A549 (cell line): ENCODE measurements around the gene NTRK3. TPM values are rescaled to one million over a fixed set of nuclear protein-coding genes. Genes with fewer than 3 reads are reported as not detected.

Experiments used
- ATAC-seq, 2 experiments: fragments of 200-7000 bp in 1 of 2; fragments of >200 bp in 1 of 2; cut with Nextera tagmentation in 1 of 2; cut with Tn5 transposase in 1 of 2; 3 replicates each; pipeline versions ENCODE4 v1.8.0 to v1.9.1; 2018 to 2020; ENCODE audit warnings: mild to moderate bottlenecking in 1 of 2, moderate library complexity in 1 of 2
- CTCF ChIA-PET: fragments of 300-600 bp; sonication (Branson Sonifier 250); formaldehyde crosslinking; extraction: SDS; loops from one replicate; lab custom pipeline; 2021; ENCODE audit warnings: antibody characterized with exemption, inconsistent platforms; lab: Yijun Ruan, JAX
- POLR2A ChIA-PET: fragments of 350-600 bp; formaldehyde crosslinking; extraction: SDS; loops from one replicate; lab custom pipeline; 2021; ENCODE audit warnings: antibody characterized with exemption, inconsistent platforms; lab: Yijun Ruan, JAX
- DNase-seq, 2 experiments: peaks; one replicate each; pipeline versions ENCODE4 v3.0.0 to v3.0.0-alpha.2; 2011 to 2016; ENCODE audit warnings: low read depth in 1 of 2, low spot score in 1 of 2
- FAIRE-seq: peaks from 2 replicates; lab custom pipeline; 2011; peaks lifted over from hg19 to GRCh38; lab: Jason Lieb, UNC
- H3K27ac ChIP-seq, 2 experiments: fragments of >200 bp; sonication (Bioruptor Twin); formaldehyde crosslinking; 3 replicates each; pipeline ENCODE4 v1.5.1; 2016 to 2017
- H3K4me1 ChIP-seq: fragments of >200 bp; sonication (Bioruptor Twin); formaldehyde crosslinking; 3 replicates; pipeline ENCODE4 v1.6.1; 2016
- H3K4me2 ChIP-seq: fragments of >200 bp; sonication (Bioruptor Twin); formaldehyde crosslinking; 3 replicates; pipeline ENCODE4 v1.6.1; 2016
- H3K4me3 ChIP-seq: fragments of >200 bp; sonication (Bioruptor Twin); formaldehyde crosslinking; 3 replicates; pipeline ENCODE4 v1.5.1; 2016
- H3K9me3 ChIP-seq: fragments of >200 bp; sonication (Bioruptor Twin); formaldehyde crosslinking; 3 replicates; pipeline ENCODE4 v1.6.1; 2016
- CEBPB ChIP-seq, 2 experiments: fragments of >200 bp in 1 of 2; sonication (Bioruptor Twin) in 1 of 2; formaldehyde crosslinking in 1 of 2; IDR thresholded peaks; 2 replicates each; pipeline ENCODE4 v1.6.1; 2012 to 2016
- CHD2 ChIP-seq: fragments of 150-350 bp; IDR thresholded peaks from 2 replicates; pipeline ENCODE4 v1.6.1; 2014; ENCODE audit warnings: low read length; ENCODE audit not compliant: partially characterized antibody
- FOSL2 ChIP-seq, 2 experiments: fragments of 450-650 bp in 1 of 2; fragments of >200 bp in 1 of 2; sonication (Bioruptor Twin) in 1 of 2; formaldehyde crosslinking; IDR thresholded peaks; 2 replicates each; pipeline versions ENCODE4 v1.5.0 to v1.6.1; 2016 to 2020; ENCODE audit warnings: mild to moderate bottlenecking in 1 of 2, moderate library complexity in 1 of 2
- HOXB13 ChIP-seq: fragments of 250-450 bp; sonication (Bioruptor Pico); IDR thresholded peaks from 2 replicates; pipeline ENCODE4 v1.5.0; 2020; ENCODE audit warnings: low read depth, mild to moderate bottlenecking, moderate library complexity
- JUN ChIP-seq, 2 experiments: fragments of >200 bp; sonication (Bioruptor Twin); formaldehyde crosslinking; IDR thresholded peaks; 2 replicates in 1 of 2; 3 replicates in 1 of 2; pipeline ENCODE4 v1.6.1; 2016 to 2017
- KDM1A ChIP-seq: fragments of 200-600 bp; sonication (generic); IDR thresholded peaks from 2 replicates; pipeline ENCODE4 v1.6.1; 2016; ENCODE audit warnings: low read depth, mild to moderate bottlenecking
- KDM5A ChIP-seq: fragments of 200-600 bp; sonication (generic); IDR thresholded peaks from 2 replicates; pipeline ENCODE4 v1.6.1; 2016; ENCODE audit warnings: antibody characterized with exemption, mild to moderate bottlenecking
- MAFK ChIP-seq: fragments of 450-650 bp; IDR thresholded peaks from 2 replicates; pipeline ENCODE4 v1.6.1; 2014; ENCODE audit not compliant: partially characterized antibody
- RAD21 ChIP-seq, 2 experiments: fragments of >200 bp in 1 of 2; sonication (Bioruptor Twin) in 1 of 2; formaldehyde crosslinking in 1 of 2; IDR thresholded peaks in 1 of 2; conservative IDR thresholded peaks in 1 of 2; 2 replicates in 1 of 2; 3 replicates in 1 of 2; pipeline ENCODE4 v1.6.1; 2012 to 2018; ENCODE audit warnings: inconsistent platforms in 1 of 2
- RCOR1 ChIP-seq: fragments of 150-350 bp; IDR thresholded peaks from 2 replicates; pipeline ENCODE4 v1.6.1; 2014; ENCODE audit warnings: antibody characterized with exemption, low read length, low read depth
- RNF2 ChIP-seq: fragments of 200-600 bp; sonication (generic); IDR thresholded peaks from 2 replicates; pipeline ENCODE4 v1.6.1; 2016; ENCODE audit warnings: low read depth, mild to moderate bottlenecking, antibody characterized with exemption, moderate library complexity, borderline replicate concordance
- SMC3 ChIP-seq: fragments of >200 bp; sonication (Bioruptor Twin); formaldehyde crosslinking; IDR thresholded peaks from 3 replicates; pipeline ENCODE4 v1.6.1; 2018; ENCODE audit warnings: inconsistent platforms
- TP53 ChIP-seq: fragments of 250-450 bp; sonication (Bioruptor Pico); IDR thresholded peaks from 2 replicates; pipeline ENCODE4 v1.5.0; 2021; ENCODE audit warnings: mild to moderate bottlenecking, moderate library complexity
- ZFP36 ChIP-seq: fragments of 450-650 bp; IDR thresholded peaks from 2 replicates; pipeline ENCODE4 v1.6.1; 2014; ENCODE audit warnings: borderline replicate concordance; ENCODE audit not compliant: partially characterized antibody
- ZNF302 ChIP-seq: fragments of 250-450 bp; sonication (Bioruptor Pico); IDR thresholded peaks from 2 replicates; pipeline ENCODE4 v1.9.0; 2021; ENCODE audit warnings: inconsistent platforms, mild to moderate bottlenecking, moderate library complexity
- WGBS: methylation state at CpG from one replicate; pipeline ENCODE4 v1.1.6; 2017; ENCODE audit errors: missing lambda C conversion rate; 5-methylcytosine and 5-hydroxymethylcytosine counted together
- polyA plus RNA-seq, 4 experiments: library from polyadenylated mRNA; depleted of rRNA in 3 of 4; stranded (reverse); fragments of >200 nt; fragmentation: RNase III in 1 of 4; extraction: RNeasy Plus Mini Kit Qiagen cat#74134 plus additional on column Dnase treatment in 1 of 4; gene quantifications; 2 replicates in 3 of 4; 3 replicates in 1 of 4; pipeline ENCODE4 v1.2.3, GENCODE V29; 2011 to 2017
- TF ChIP-seq, protein P1 (sequence below): fragments of >200 bp; sonication (Bioruptor Twin); formaldehyde crosslinking; IDR thresholded peaks from 3 replicates; pipeline ENCODE4 v1.6.1; 2016
- TF ChIP-seq, protein P2 (sequence below): IDR thresholded peaks from 2 replicates; pipeline ENCODE4 v1.6.1; 2012
- TF ChIP-seq, protein P3 (sequence below): fragments of 250-450 bp; sonication (Bioruptor Pico); IDR thresholded peaks from 2 replicates; pipeline ENCODE4 v1.5.0; 2021; ENCODE audit warnings: mild to moderate bottlenecking, moderate library complexity, borderline replicate concordance
- TF ChIP-seq, protein P4 (sequence below): IDR thresholded peaks from 2 replicates; pipeline ENCODE4 v1.6.1; 2012; ENCODE audit warnings: low read depth, borderline replicate concordance
- TF ChIP-seq, protein P5 (sequence below): fragments of 150-350 bp; IDR thresholded peaks from 2 replicates; pipeline ENCODE4 v1.6.1; 2014; ENCODE audit warnings: low read depth, mild to moderate bottlenecking, low read length

Gene NTRK3
- polyA plus RNA-seq, 2 of the 4 experiments (the other 2 are of a cell fraction) = 55.0 to 55.2 TPM

DNA sequence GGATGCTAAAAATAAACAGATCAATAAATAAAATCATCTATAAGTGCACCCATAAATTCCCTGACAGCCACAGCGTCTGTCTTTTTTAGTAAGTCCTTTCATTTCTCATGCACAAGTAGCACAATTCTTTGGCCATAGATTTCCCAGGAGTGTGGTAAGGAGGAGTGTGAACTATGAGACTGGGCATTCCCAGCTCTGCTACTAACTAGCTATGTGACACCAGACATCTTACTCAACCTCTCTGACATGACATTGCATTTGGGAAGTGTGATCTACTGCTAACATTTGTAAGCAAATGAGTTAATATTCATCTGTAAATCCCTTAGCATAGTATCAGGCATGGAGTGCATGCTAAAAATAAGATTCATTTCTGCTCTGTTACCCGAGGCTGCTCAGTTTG is 301.7 kb downstream of the NTRK3 start:
- Histone ChIP-seq H3K27ac (no peak overlapping the region), H3K9me3 (no peaks in the 10 kb centered on the region), H3K4me2 (no peak overlapping the region), H3K4me3 (no peak overlapping the region), H3K4me1 (no peaks in the 10 kb centered on the region)
- TF ChIP-seq CHD2 (no peak), JUN (IDR thresholded peaks at IDR 0.05) (no peak), RAD21 (conservative IDR thresholded peaks at IDR 0.05 in 1 of 2, IDR thresholded peaks at IDR 0.05 in 1 of 2) (no peak), FOSL2 (IDR thresholded peaks at IDR 0.05) (no peak), FOSL2 (CRISPR knock-in tag; IDR thresholded peaks at IDR 0.05) (no peak), KDM5A (no peak), RNF2 (no peak), RCOR1 (no peak), HOXB13 (CRISPR knock-in tag) (no peak), MAFK (no peak), SMC3 (no peak), KDM1A (no peak), ZFP36 (no peak), ZNF302 (no peak), TP53 (CRISPR knock-in tag) (no peak)
- TF ChIP-seq, protein P1, sequence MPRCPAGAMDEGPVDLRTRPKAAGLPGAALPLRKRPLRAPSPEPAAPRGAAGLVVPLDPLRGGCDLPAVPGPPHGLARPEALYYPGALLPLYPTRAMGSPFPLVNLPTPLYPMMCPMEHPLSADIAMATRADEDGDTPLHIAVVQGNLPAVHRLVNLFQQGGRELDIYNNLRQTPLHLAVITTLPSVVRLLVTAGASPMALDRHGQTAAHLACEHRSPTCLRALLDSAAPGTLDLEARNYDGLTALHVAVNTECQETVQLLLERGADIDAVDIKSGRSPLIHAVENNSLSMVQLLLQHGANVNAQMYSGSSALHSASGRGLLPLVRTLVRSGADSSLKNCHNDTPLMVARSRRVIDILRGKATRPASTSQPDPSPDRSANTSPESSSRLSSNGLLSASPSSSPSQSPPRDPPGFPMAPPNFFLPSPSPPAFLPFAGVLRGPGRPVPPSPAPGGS = no peak
- TF ChIP-seq, protein P2, sequence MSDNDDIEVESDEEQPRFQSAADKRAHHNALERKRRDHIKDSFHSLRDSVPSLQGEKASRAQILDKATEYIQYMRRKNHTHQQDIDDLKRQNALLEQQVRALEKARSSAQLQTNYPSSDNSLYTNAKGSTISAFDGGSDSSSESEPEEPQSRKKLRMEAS = no peak
- TF ChIP-seq, protein P3, sequence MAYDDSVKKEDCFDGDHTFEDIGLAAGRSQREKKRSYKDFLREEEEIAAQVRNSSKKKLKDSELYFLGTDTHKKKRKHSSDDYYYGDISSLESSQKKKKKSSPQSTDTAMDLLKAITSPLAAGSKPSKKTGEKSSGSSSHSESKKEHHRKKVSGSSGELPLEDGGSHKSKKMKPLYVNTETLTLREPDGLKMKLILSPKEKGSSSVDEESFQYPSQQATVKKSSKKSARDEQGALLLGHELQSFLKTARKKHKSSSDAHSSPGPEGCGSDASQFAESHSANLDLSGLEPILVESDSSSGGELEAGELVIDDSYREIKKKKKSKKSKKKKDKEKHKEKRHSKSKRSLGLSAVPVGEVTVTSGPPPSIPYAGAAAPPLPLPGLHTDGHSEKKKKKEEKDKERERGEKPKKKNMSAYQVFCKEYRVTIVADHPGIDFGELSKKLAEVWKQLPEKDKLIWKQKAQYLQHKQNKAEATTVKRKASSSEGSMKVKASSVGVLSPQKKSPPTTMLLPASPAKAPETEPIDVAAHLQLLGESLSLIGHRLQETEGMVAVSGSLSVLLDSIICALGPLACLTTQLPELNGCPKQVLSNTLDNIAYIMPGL (CRISPR knock-in tag) = no peak
- TF ChIP-seq, protein P4, sequence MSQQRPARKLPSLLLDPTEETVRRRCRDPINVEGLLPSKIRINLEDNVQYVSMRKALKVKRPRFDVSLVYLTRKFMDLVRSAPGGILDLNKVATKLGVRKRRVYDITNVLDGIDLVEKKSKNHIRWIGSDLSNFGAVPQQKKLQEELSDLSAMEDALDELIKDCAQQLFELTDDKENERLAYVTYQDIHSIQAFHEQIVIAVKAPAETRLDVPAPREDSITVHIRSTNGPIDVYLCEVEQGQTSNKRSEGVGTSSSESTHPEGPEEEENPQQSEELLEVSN = no peak
- TF ChIP-seq, protein P5, sequence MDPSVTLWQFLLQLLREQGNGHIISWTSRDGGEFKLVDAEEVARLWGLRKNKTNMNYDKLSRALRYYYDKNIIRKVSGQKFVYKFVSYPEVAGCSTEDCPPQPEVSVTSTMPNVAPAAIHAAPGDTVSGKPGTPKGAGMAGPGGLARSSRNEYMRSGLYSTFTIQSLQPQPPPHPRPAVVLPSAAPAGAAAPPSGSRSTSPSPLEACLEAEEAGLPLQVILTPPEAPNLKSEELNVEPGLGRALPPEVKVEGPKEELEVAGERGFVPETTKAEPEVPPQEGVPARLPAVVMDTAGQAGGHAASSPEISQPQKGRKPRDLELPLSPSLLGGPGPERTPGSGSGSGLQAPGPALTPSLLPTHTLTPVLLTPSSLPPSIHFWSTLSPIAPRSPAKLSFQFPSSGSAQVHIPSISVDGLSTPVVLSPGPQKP = no peak
- 21% methylated on average over 2 of the region's 2 CpGs for WGBS
- FAIRE-seq (no peak), ATAC-seq (no peak), DNase-seq (no peak)
- ChIA-PET CTCF (interaction anchor here (1.8 kb wide), 1 partner anchor 12 kb away, joined by 3 read pairs; no protein-coding TSS in a partner anchor), POLR2A (no interaction called here)

DNA sequence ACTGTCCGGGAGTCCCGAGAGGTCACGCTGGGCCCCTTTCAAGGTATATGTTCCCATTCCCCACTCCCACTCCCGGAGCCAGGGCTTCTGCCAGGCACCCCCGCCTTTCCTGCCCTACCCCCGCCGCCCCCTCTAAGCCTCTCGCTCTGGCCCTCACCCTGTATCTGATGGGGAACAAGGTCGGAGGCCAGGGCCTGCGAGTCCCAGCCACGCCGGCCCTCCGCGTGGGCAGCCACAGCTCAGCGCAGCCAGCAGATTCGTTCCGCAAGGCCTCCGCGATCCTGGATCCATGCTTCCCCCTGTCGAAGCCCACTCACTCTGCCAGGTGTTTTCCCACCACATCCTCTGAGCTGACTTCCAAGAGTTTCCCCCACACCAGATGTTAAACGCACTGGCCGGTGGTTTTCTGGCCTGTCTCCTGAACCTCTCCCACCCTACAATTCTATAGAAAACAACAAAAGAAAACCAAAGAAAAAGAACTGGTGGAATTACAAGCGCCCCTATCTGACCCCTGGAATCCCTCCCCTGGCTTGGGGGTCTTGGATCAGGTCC is 303.7 kb downstream of the NTRK3 start:
- no peak for ATAC-seq
- no peak overlapping the region for H3K4me2 ChIP-seq
- ChIA-PET CTCF (no interaction called here), POLR2A (no interaction called here)
- no peak for TF ChIP-seq CEBPB (IDR thresholded peaks at IDR 0.05)
- no peak for TF ChIP-seq ZNF302
- H3K4me3 ChIP-seq = no peak overlapping the region
- no peak for DNase-seq
- no peaks in the 10 kb centered on the region for H3K4me1 ChIP-seq
- no peak for FAIRE-seq
- 66% methylated on average over 19 of the region's 23 CpGs for WGBS
- H3K27ac ChIP-seq = no peak overlapping the region
- no peaks in the 10 kb centered on the region for H3K9me3 ChIP-seq
